NCI-H345 treated with DMSO at 0.1 percent for 48 hours (cell line): ENCODE results near the gene PRMT3.
"Not testable (repeated sequence)": the region's sequence is repeated elsewhere in the genome, so short reads cannot be mapped to it uniquely, and the experiment has no call there.

Experiments
- DNase-seq: peaks from one replicate; lab custom pipeline; 2025; ENCODE audit not compliant: unreplicated experiment; lab: John Stamatoyannopoulos, UW

Gene PRMT3

DNA sequence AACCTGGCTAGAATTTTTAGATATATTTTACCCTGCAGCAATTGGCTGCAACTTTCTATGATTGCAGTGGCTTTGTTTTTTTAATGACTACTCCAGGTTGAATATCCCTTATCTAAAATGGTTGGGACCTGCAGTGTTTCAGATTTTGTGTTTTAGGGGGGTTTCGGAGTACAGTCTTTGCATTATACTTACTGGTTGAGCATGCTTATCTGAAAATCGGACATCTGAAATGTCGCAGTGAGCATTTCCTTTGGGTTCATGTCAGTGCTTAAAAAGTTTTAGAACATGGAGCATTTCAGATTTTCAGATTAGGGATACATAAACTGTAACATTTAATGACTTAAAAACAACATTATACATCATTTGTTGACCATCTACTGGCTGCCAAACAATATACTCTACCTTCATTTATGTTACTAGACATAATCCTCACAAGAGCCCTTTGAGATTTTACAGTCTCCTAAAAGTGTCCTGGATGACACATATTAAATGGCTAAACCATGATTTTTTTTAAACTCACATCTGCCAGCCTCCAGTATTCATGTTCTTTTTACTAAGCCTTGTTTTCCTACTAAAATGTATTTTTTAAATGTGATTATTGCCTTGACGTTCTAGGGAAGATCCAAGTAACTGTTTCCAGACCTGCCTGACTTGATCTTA, 66.3 kb downstream of the PRMT3 start:
- no peak for DNase-seq

DNA sequence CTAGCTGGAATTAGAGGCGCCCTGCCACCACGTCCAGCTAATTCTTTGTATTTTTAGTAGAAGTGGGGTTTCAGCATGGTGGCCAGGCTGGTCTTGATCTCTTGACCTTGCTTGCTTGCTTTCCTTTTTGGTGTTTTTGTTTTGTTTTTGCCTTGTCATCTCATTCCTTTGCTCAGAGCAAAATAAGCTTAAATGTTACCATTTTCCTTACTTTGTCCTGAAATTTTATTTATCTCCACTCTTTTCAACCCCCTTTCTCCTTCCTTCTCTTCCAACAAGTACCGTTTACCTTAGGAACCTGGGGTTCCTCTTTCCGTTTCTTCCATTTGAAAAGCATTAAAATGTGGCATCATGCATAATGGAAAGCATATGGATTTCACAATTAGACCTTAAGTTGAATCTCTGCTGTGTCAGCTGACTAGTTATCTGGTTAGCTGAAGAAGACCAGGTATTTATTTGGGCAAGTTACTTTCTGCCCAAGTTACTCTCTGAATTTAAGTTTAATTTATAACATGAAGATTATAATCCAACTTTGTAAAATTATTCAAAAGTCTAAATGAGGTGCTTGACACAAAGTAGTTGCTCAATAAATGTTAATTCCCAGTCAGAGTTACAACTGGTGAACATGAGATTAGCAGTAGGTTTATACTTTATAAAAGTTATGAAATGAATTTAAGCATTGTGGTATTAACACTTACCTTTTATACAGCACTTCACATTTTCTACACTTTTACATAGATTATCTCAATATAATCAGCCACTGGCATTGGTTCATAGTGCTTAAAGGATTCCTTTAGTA, 69.7 kb downstream of the PRMT3 start:
- DNase-seq, result no peak

DNA sequence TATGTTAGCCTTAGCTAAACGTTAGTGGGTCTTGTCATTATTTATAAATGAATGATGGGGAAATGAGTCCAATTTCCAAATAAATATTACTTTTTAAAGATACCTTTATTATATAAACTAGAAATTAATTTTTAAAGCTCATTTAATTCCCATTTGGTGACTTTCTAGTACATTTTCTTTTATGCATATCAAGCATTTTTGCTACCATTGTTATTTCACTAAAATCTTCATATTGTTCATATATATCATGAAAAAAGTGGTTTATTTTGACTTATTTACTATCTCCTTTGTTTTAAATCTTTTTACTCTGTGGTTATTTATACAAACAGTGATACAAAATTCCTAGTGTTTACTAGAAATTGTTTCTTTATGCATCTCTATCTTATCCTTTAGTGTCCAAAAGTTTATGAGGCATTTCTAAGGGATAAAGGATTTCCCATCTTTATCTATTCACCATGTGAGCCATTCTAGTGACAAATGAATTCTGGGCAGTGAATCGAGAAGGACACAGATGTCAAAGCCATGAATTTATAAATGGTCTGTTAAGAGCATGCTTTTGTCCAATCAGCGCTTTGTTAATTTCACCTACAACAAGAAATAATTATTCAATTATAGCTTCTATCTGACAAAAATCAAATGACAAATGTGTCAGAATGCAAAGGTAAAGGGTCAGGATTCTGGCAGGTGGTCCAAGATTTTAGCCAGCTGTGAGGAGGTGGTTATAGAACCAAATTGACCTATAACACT, 70.6 kb downstream of the PRMT3 start:
- DNase-seq, result no peak

DNA sequence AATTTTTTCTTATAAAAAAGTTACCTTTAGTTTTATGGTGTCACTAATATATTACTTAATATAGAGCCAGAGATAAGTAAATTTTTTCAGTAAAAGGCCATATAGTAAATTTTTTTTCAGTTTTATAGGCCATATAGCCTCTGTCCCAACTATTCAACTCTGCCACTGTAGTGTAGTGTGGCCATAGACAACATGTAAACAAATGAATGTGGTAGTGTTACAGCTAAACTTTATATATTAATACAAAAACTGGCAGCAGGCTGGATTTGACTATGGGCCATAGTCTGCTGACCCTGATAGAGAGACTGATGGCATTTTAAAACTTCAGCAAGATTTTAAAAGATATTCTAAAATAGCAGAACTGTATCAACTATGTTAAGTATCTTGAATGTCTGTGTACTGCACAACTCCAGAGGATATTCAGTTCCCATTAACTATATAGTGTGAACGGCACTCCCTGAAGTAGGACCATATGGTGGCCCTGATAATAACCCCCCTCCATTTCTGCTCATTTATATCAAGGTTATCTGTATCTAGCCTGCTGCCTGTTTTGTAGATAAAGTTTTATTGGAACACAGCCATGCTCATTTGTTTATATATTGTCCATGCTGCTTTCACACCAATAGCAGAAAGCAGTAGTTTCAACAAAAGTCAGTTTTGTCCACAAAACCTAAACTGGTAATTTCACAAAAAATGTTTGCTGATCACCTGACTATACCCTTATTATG, 71.6 kb downstream of the PRMT3 start:
- no peak for DNase-seq

DNA sequence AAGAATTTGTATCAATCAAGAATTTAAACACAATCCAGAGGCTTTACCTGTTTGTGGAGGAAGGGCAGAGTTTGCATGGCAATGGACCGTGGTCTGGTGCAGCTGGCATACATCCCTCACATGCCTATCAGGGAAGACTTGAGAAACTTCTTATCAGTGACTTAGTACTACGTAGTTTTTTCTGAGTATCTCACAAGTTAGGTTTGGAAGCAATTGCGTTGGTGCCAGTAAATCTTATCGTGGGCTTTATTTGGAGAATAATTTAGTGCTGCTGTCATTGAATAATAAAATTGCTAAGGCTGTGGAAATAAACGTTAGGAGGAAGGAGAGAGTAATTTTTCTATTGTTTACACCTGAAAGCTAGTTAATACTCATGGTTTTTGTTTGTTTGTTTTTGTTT, 72.3 kb downstream of the PRMT3 start:
- DNase-seq, result no peak

DNA sequence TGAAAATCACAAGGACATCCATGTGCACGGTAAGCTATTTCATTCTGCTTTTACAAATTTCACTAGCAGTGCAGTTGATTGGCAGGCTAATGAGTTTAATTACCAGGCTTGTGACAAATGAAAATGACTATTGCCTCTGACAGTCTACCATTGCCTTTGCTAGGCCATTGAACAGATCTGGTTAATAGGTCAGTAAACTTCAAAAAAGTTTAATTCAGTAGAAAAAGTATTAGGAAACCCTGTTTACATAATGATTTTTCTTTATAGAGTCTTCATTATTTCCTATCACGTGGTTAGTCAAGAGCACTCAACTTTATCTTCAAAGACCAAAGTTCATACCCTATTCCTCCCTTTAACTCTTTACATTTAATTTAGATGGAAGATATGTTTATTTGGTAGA, 77.0 kb downstream of the PRMT3 start:
- DNase-seq, result no peak

DNA sequence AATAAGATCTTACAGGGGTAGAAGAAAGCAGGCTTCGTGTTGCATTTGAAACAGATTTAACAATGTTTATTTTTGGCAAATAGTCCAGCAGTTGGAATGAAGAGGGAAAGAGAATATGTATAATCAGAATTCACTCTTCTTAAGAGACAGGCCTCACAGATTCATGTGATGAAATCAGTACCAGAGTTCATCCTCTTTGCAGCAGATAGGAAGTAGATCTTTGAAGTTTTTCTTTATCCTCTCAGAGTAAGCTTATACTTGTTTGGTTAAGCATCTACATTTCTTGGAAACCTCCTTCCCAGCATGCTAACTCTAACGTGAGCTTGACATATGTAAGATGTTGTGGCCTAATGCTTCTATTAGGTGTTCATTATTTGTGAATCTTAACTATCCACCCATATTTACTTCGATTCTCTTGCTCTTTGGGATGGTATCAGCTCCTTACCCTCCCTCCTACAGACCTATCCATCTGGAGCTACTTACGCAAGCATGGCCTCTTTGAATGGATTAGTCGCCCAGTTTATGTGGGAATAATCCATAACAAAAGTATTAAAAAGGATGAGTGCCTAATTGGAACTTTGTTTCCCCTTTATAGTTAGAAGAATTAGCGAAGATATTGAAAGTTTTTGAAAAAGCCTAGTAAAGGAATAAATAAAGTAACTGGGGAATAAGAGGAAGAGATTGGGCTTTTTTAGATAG, 80.1 kb downstream of the PRMT3 start:
- DNase-seq, result no peak

DNA sequence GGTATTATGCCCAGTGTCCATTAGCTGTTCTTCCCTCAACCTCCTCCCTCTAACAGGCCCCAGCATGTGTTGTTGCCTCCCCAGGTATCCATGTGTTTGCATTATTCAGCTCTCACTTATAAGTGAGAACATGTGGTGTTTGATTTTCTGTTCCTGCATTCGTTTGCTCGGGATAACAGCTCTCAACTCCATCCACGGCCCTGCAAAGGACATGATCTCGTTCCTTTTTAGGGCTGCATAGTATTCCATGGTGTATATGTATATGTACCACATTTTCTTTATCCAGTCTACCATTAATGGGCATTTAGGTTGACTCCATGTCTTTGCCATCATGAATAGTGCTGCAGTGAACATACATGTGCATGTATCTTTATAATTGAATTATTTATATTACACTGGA, 82.8 kb downstream of the PRMT3 start:
- DNase-seq, result no peak

DNA sequence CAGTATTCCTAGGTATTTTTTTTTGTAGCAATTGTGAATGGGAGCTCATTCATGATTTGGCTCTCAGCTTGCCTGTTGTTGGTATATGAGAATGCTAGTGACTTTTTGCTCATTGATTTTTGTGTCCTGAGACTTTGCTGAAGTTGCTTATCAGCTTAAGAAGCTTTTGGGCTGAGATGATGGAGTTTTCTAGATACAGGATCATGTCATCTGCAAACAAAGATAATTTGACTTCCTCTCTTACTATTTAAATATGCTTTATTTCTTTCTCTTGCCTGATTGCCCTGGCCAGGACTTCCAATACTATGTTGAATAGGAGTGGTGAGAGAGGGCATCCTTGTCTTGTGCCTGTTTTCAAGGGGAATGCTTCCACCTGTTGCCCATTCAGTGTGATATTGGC, 84.4 kb downstream of the PRMT3 start:
- not testable (repeated sequence) for DNase-seq

DNA sequence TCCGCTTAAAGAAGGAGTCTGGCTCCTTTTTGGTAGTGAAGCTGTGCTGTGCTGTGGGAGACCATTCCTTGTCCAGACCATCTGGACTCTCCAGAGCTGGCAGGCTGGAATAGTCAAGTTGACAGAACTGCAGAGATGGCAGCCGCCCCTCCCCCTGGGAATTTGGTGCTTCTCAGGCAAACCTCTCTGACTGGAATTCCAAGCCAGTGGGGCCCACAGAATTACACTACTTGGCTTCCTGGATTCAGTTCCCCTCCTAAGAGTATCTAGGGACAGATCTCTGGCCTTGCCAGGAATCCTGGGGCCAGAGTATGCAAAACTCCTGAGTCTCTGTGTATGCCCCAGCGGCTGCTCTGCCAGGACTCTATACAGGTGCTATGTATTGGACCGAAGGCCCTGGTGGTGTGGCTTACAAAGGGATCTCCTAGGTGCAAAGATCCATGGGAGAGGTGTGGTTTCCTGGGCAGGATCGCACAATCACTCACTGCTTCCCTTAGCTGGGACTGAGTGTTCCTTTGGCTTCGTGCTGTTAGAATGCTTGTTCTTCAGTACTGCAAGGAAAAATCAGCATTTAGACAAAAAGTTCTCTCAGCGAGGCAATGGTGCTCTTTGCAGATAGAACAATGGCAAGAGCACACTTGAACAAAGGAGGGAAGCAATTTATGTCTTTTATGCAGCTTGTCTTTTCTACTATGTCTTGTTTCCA, 86.8 kb downstream of the PRMT3 start:
- no peak for DNase-seq

DNA sequence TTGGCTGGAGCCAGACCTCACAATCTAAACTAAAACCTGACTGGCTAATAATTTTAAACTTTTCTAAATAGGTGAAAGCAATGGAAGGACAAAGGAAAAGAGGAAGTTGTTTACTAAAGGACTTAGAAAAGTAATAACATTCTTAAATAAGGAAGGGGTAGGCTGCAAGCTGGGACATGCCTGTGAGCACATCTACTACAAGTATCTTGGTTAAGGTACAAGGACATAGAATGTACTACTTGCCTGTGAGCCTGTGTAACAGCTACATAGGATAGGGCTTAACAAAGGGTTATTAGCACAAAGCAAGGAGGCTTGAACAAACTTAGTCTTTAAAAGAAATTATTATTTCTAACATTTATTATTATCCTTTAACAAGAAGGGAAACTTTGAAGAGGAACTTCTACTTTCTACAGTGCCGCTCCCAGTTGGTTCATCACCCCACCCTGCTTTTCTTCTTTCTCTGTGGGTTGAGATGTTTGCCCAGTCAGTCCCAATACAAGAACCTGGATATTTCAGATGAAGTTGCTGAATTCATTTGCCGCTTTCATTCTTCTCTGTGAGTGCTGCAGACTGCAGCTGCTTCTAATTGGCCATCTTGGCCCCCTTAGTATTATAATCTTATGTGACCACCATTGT, 87.5 kb downstream of the PRMT3 start:
- no peak for DNase-seq

DNA sequence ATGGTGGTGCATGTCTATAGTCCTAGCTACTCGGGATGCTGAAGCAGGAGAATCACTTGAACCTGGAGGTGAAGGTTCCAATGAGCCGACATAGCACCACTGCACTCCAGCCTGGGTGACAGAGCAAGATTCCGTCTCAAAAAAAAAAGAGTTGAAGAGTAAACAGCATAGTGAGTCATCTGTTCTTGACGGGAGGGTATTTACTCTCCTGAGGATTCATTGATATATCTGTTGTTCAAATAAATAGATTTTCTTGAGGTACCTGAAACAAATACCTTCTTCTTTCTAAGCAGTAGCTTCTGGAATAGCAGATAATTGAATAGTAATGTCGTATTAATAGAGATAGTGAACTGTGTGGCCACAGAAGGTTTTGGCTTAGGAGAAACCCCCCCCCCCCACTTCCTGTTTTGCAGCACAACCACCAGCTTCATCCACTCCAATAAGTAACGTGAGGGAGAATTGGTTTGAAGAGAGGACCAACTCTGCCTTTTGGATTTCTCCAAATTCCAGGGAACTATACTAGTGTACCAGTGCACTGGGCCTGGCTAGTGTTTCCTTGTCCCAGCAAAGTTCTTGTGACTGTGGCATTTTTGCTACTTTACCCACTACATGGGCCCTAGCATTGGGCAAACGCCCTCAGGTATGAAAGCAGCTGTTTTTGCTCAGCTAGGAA, 90.0 kb downstream of the PRMT3 start:
- DNase-seq, result no peak

DNA sequence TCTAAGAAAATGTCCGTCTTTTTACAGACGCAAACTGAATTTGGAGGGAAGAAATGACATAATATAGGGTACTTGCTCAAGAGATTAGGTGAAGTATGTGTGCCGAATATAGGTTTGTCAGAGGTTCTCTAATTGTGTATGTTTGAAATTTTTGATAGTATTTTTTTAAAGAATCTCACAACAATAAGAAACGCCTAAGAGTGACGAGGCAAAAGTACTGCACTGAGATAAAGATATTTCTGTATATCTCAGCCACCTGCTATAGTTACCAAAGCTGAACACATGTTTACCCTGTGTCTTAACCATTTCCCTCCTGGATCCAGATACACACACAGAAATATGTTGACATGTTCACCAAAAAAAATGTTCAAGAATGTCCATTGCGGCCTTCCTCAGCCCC, 92.0 kb downstream of the PRMT3 start:
- DNase-seq, result no peak

DNA sequence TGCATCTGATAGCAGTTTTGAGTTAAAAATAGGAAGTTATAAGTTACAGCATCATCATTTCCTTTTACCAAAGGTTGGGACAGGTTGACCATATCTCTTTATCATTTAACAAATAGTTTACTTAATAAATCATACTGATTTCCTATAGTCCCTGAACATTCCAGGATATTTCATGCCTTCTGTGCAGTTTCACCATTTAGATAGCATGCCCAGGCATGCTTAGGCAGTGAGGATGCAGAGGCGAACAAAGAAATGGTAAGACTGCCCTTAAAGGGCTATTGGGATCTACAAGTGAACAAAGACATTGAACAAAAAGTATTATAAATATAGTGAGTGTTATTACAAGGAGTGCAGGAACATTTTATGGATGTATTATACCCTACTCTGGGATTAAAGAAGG, 96.4 kb downstream of the PRMT3 start:
- no peak for DNase-seq

DNA sequence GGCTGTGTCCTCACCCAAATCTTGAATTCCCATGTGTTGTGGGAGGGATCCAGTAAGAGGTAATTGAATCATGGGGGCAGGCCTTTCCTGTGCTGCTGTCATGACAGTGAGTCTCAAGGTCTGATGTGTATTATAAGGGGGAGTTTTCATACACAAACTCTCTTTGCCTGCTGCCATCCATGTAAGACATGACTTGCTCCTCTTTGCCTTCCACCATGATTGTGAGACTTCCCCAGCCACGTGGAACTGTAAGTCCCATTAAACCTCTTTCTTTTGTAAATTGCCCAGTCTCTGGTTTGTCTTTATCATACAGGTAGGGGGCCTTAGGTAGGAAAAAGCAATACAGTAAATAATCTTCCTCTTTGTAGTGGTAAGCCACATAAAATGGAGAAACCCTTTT, 96.9 kb downstream of the PRMT3 start:
- DNase-seq, result not testable (repeated sequence)

DNA sequence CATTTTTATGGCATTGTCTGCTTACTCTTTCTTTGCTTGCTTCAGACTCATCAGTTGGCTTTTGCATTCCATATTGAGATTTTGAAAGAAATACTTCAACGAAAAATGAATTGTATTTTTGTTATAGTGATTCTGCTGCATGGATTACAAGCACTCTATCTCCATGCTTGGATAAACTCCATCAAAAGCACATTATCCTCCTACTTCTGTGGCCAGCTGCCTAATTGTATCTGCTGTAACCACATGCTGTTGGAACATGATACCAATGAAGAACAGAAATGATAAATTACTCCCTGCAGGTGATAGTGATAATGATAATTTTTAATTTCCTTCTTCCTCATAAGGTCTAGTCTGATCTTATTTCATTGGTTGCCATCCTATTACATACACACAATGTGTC, 100.8 kb downstream of the PRMT3 start:
- peak; percentile 92 for DNase-seq

DNA sequence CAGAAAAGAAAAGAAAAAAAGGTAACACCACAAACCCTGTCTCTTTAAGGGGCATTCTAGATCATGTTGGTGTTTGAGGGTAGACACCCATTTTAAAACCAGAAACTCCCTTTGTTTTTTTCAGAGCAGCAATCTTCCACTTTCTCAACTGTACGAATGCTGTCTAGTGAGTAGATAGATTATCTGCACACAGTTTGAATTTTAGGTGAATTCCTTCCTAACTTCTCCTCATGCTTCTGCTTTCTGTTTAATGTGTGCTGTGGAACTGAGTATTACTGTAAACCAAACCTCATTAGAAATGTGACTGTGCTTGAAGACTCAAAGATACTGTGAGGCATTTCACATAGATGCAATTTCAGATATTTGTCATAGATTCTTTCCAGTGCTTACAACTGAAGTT, 102.4 kb downstream of the PRMT3 start:
- DNase-seq, result no peak

DNA sequence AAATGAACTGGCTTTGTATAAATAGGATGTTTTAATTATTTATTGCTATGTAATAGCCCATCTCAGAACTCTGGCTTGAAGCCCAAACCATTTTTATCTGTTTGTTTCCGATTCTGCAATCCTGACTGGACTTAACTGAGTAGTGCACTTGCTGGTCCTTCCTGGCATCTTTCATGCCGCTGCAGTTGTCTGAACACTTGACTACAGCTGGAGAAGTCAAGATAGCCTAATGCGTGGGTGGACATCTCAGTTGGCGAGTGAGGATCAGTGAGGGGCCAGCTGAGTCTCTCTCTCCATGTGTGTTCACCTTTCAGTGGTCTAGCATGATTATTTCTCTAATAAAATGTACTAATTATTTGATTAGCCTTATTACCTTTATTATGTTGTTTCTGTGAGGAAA, 105.8 kb downstream of the PRMT3 start:
- DNase-seq, result no peak

DNA sequence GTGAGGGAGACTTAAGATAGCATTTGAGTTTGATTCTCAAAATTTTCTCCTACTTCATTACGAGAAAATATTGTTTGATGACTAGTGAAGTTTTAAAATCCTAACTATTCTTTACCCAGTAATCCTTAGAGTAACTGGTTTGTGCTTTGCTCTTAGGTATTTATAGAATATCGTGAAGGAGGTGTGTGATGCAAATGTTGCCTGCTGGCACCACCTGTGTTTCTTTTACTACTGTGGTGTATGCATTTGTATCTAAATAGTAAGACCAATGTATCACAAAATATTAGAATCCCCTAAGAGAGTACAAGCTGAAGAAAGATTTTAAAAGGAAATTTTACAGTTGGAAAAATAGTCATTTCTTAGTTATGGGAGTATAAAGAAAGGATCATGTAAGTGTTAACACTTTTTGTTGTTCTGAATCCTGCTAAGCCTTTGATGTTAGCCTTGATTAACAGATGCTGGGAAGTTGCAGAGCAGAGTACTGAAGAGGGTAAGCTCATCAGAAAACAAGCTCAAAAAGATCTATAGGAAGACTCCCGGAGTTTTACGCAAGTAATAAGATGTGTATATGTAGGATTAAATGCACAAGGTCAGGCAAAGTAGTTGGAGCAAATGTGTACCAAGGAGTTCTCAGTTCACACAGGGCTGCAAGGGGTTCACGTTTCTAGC, 109.7 kb downstream of the PRMT3 start:
- no peak for DNase-seq
